Activated CD4-positive, CD25-positive, alpha-beta regulatory T cell treated with anti-CD3 and anti-CD28 coated beads, Interleukin-2, amount 50 U/mL, for 72 hours (primary cell): ENCODE data around the gene DNAJC15.

Experiments
- DNase-seq: peaks from one replicate; pipeline ENCODE4 v3.0.0; 2021

The DNAJC15 gene

DNA sequence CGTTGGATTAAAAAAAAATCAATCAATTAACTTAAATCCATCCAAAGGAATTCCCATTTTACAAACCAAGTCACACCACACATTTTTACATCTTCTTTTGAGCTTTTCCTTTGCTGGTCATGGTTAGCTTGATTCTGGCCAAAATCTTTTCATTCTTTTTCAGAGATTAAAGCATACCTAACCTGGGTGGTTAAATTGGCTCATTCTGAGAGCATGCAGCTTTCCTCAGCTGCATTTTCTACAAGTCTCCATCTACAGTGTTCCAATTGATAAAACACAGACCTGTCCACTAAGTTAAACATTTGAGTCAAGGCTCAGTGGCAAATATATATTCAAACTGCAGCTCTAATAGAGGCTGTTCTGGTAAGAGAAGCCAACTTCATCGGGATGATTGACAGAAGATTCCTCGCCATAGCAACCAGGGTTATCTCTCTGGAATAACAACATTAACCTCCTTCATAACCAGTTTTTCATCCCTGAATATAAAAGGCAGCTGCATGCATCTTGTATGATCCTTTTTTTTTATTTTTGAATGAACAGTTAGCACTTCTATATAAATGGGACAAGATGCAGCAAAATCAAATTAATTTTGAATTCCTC, 106.2 kb downstream of the DNAJC15 start:
- DNase-seq, result no peak

- no peak for DNase-seq
Measured at GRCh38 chr13:43132257-43132656, 108.9 kb downstream of the DNAJC15 start.

GRCh38 chr13:43132911-43133310, 109.5 kb downstream of the DNAJC15 start:
- DNase-seq, result no peak

DNA sequence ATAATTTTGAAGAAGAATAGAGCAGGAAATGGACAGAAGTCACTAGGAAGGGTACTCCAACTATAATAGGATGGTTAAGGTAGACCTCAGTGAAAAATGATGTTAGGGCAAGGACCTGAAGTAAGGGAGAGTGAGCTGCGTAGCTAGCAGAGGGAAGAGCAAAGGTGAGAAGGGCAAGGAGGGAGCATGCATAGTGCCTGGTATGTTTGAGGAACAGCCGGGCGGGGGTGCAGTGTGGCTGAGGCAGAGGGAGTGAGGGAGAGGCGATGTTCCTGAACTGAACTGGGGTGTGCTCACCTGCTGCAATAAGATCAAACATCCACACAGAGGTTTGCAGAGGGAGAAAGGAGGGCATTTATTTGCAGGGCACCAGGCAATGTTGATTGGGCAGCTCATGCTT, 110.4 kb downstream of the DNAJC15 start:
- no peak for DNase-seq

DNA sequence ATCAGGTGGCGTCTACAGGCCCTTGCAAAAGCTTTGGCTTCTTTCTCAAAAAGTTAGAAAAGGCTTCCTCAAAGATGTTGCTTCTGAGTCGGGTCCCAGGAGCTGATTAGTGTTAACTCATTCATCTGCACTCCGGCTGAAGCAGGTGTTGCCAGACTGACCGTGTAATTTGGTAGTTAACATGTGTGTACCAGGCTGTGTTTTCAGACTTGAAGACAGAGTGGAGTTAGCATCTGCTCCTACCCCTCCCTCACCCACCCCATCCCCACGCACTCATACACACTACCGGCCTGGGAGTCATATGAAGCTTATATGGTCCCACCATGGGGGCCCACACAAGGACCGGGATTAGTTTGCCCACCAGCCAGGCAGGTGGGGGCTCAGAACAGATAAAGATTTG, 111.5 kb downstream of the DNAJC15 start:
- DNase-seq, result no peak

- DNase-seq, result no peak
Measured at GRCh38 chr13:43135516-43135915, 112.1 kb downstream of the DNAJC15 start.

- DNase-seq, result no peak
Measured at GRCh38 chr13:43136920-43137575, 113.7 kb downstream of the DNAJC15 start.

DNA sequence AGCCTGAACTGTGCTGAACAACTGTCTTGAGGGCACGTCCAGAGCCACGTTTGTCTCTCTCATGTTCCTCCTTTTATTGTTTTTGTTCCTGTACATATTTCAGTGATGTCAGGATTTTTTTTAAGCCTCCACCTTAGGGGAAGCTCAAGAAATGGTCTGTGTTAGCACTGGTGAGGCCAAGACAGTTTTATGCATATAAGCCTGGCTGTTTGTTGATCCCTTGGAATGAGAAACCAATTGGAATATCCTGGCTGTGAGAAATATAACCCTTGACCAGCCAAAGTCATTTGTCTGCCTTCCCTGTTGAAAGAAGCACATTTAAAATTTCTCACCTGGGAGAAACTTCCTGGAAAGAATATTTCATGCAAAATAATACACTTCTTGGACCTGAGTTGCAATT, 115.8 kb downstream of the DNAJC15 start:
- no peak for DNase-seq

GRCh38 chr13:43139921-43140320, 116.5 kb downstream of the DNAJC15 start:
- DNase-seq, result no peak

DNA sequence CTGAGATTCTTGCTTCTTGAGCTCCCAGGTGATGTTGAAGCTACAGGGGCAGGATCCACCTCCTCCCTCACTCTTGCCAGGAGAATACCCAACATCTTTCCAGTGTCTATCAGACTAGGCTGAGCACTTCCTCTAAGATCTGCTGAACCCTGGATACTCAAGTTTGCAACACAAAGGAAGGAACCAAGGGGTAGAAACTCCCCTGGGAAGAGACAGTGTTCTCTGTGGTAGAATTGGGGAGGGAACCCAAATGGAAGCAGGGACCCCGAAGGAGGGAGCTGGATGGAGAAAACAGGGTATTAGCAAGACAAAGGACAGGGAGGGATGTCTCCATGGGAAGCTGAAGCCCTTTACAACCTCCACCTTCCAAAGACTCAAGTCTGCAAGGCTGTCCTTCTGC, 117.6 kb downstream of the DNAJC15 start:
- no peak for DNase-seq

DNA sequence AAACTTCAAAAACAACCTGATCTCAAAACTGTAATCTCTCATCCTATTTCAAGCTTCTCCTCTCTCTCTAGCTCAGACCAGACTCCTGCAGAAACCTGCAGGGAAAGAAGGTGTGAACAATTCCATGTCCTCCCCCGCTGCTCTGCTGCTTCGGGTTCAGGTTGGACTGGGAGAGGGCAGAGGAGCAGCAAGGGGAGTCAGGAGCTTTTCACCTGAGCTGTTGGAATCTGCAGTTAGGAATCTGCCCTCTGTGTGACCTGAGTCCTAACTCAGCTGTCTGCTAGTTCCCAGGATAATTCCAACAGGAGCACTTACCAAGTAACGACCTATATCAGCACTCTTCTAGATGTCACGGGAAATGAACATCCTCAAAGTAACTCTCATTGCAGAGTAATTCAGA, 118.3 kb downstream of the DNAJC15 start:
- DNase-seq, result no peak

- no peak for DNase-seq
Measured at GRCh38 chr13:43143591-43143990, 120.2 kb downstream of the DNAJC15 start.

- DNase-seq, result no peak
Measured at GRCh38 chr13:43145534-43146196, 122.3 kb downstream of the DNAJC15 start.

GRCh38 chr13:43146400-43146799, 123.0 kb downstream of the DNAJC15 start:
- DNase-seq, result no peak

DNA sequence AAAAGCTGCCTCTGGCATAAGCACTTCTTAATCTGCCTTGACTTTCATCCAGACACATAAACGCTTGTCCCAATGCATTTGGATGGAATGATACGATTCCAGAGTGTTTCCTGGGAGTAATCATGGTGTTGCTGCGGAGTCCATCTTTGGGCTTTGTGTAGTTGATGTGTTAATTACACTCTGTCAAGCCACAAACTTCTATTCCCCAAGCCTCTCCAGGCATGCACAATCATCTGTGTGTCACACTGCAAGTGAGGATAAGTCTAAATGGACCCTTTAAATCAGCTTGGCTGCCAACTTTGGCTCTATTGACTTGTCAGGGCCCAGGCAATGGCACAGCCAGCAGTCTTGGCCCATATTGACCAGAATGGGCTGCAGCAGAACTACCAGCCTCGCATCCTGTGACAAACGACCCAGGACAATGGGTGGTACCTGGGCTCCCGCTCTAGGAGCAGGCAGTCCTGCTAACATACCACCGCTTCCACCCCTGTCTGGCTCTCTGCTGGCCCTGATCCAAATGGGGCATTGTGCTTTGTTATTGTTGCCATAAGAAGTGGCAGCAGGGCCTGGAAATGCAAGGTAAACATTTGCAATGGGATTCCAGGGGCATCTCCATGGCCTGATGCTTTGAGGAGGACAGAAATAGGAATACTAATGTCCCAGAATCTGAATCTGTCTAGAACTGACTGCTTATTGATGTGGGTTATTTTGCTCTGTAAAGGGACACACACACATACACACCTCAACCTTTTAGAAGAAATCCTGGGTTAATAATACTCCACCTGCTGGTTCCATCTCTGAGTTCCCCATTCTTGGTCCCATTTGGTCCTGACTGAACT, 127.2 kb downstream of the DNAJC15 start:
- no peak for DNase-seq

- no peak for DNase-seq
Measured at GRCh38 chr13:43153436-43154090, 130.2 kb downstream of the DNAJC15 start.

DNA sequence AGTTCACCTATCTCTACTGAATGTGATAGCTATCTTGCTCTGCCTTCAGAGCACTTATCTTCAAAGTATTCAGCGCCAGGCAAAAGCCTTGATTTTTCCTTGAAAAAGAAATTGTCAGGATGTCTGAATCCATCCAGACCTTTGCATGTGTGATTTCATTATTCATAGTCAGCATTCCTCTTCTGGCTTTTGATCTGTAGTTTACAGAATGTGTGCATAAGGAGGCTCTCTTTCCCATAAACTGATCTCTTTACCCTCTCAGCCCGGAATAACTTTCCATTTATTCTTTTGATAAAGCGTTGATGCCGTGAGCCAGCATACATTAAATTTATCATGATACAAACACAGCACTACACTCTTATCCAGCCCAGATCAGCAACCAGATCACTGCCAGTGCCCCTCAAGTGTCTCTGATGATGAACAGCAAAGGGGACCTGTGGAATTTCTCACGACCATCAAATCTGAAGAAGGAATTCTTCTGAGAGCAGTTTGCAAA, 130.8 kb downstream of the DNAJC15 start:
- no peak for DNase-seq

DNA sequence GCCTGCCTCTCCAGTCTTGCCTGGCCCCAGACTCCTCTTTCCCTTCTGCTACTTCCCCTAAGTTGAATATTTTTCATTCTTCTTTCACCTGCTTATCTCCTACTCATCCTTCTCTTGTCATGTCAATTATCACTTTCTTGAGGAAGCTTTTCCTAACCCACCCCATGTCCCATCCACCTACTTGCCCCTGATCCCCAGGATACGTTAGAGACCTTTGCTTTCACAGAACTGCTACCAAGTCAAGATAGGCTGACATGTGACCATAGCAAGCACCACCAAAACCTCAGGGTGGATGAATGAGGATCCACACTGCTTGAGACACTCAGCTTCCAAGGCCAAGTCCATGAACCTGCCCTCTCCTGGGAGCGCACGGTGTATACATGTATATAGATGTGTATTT, 131.5 kb downstream of the DNAJC15 start:
- no peak for DNase-seq

DNA sequence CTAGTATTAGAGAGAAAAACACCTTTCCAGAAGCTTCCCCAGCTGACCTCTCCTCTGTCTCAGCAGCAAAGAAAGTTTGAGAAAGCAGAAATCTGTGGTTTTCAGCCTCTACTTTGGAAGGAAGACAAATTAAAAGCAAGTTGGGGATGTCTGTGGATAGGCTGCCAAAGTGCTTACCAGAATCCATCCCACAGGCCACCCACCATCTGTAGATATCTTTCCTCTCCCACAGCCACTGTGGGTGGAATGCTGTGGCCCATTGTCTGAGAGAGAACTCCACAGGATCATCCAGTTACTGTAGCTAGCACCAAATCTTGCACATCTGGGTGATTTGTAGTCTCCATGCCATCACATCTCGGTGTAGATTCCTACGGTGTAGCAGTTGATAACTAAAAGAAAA, 133.5 kb downstream of the DNAJC15 start:
- no peak for DNase-seq

- DNase-seq, result no peak
Measured at GRCh38 chr13:43157796-43158195, 134.4 kb downstream of the DNAJC15 start.

DNA sequence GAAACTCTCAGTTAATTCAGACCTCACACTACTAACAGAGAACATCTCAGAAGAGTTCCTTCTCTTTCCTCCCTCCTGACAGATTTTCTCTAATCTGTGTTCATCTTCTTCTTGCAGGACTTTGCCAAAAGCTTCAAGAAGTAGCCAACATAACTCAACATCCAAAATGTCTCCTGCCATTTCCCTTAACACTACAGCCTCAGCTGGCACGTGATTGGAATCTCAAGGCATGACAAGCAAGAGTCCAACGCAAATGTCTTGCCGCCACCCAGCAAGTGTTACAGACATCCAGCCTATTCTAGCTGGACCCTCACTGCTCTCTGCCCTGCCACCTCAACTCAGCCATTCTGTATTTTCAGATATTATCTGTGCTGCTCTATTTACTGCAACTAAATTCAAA, 135.1 kb downstream of the DNAJC15 start:
- no peak for DNase-seq

DNA sequence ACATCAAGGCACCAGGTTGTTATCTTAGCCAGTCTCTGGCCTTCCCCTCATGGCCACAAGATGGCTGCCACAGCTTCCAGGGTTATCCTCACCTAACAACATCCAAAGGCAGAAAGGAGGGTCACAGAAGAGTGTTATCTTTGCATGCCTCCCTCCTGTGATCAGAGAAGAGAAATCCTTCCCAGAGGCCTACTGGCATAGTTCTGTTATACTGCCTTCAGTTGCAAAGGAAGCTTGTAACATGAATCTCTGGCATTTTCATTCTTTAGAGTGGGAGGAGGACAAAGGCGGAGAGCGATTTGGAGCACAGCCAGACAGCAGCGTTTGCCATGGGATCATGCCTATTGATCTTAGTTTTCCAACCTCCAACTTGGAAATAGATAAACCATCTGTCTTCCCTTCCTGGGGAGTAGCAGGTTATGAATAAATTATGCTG, 135.7 kb downstream of the DNAJC15 start:
- DNase-seq, result no peak
